T47D (cell line): ENCODE results near the gene TBX21.
"Not testable (repeated sequence)": the region's sequence is repeated elsewhere in the genome, so short reads cannot be mapped to it uniquely, and the experiment has no call there.

Source experiments
- DNase-seq, 2 experiments: peaks; one replicate each; pipeline versions ENCODE4 v3.0.0 to v3.0.0-alpha.2; 2011 to 2012; ENCODE audit warnings: low read depth in 1 of 2, low spot score in 1 of 2
- JUND ChIP-seq: IDR thresholded peaks from 2 replicates; pipeline ENCODE4 v1.6.1; 2012; ENCODE audit warnings: low read depth
- in situ Hi-C: cut with HindIII; loops from 2 replicates; pipeline ENCODE4 v1.10.0; 2016; ENCODE audit warnings: low sequenced_read_pairs, low pct_unique_long_range_greater_than_20kb

Gene TBX21

DNA sequence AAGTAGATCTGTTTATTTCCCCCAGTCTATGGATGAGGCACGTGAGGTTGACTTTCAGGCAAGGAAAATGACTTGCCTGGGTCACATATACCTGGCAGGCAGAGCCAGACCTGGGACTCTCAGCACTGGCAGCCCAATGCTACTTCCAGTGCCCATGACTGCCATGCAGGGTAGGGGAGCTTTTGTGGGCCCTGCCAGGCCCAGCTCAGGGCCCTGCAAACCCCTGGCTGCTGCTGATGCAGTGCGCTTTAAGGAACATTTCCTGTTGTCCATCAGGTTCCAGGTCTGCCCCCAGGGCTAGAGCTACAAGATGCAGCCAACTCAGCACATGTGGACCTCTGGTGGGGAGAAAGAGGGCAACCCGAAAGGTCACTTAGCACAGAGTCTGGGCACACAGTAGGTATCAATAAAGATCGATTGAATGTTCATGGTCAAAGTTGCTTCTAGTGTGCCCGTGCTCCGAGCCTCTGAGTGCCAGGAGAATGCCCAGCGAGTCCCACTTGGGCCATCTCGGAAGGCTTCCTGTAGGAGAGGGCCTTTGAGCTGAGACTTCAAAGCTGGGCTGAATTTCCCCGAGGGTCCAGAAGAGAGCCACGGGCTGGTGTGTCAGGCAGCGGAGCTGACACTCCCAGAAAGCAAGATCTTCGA is 513 bp upstream of the TBX21 start:
- in situ Hi-C loops: no loop called here
- DNase-seq: no peak
- no peak for TF ChIP-seq JUND

DNA sequence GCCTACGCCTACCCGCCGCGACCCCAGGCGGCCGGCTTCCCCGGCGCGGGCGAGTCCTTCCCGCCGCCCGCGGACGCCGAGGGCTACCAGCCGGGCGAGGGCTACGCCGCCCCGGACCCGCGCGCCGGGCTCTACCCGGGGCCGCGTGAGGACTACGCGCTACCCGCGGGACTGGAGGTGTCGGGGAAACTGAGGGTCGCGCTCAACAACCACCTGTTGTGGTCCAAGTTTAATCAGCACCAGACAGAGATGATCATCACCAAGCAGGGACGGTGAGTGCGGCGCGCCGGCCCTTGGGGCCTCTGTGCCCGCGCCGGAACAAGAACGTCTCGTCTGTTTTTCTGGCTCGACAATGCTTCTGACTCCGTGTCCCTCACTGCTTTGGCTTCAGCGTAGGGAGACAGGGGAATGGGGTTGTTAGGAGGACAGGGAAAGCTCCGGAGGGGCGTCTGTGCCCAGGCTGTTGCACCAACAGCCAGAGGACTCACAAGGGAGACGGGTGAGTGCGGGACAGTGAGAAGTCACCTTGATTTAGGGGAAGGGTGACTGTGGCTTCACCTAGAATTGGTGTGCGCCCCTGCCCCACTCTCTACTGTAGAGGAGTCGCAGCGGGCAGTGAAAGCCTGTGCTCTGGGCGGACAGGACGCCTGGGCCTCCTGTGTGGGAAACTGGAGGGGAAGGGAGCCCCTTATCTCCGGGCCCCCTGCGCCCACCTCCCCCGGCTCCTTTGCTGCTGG is 806 bp downstream of the TBX21 start:
- no peak for DNase-seq
- in situ Hi-C loops: no loop called here
- TF ChIP-seq JUND: no peak

DNA sequence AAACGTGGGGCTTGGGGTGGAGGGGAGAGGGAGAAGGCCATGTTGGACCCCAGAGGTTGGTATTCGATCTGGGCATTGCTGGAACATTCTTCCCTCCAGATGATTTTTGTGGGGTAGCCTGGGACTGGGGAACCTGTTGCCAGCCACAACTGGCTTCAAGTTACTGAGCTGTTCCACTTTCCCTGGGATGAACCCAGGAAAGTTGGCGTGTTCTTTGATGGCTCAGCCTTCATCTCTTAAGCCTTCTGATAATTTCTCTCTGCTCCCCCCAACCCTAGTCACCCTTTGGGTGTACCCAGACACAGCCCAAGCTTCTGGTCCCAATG is 2.1 kb downstream of the TBX21 start:
- TF ChIP-seq JUND: no peak
- DNase-seq: no peak
- in situ Hi-C loops: no loop called here

GRCh38 chr17:47735536-47736011 is 2.5 kb downstream of the TBX21 start:
- in situ Hi-C loops: no loop called here
- no peak for TF ChIP-seq JUND
- DNase-seq: no peak

DNA sequence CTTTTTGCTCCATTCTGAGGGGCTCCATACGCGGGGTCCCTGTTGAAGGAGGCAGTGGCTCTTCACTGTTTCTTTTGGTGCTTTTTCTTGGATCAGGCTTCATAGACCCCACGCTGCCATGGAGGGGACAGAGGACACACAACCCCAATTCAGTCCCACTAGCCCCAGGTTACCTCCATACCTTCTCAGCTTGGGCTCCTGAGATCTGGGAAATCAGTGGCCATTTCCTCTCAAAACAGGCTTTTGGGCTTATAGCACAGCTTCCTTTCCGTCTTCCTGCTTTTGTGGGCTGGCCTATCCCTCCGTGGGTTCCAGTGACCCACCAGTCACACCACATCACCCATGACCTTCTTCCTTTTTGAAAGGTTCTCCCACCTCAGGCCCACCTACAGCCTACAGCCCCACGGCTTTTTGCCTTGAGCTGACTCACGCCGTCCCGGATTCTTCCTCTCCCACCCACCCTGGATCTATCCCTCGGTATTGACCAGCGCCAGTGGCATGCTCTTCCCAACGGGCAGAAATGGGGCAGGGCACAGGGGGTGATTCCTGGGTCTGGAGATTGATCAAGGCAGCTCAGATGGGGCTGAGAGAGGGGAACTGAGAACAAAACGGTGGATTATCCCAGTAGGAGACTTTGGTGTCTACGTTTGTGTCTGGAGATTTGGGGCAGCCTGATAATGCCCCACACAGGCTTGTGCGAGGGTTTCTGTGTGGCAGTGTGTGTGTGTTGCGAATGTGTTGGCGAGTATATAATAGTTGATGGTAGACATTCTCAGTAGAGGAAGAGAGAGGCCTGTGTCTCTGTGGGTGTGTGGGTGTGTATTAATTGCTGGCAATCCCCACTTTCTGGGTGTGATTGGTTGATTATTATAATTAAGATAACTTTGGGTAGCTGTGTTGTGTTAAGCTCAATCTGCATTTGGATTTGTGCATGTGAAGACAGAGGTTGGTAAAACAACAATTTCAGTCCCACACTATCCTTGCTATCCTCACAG is 3.8 kb downstream of the TBX21 start:
- DNase-seq: no peak
- no peak for TF ChIP-seq JUND
- in situ Hi-C loops: no loop called here

DNA sequence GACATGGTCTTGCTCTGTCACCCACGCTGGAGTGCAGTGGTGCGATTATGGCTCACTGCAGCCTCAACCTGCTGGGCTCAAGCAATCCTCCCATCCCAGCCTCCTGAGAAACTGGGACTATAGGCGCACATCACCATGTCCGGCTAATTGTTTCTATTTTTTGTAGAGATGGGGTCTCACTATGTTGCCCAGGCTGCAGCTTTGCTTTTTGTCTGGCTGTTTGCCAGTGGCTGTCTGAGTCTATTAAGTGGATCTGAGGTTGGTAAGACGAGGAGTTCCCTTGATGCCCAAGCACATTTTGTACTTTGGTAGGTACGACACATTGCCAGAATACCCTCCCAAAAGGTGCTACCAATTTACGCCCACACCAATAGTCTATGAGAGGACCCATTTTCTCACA is 5.1 kb downstream of the TBX21 start:
- TF ChIP-seq JUND: no peak
- DNase-seq: no peak
- in situ Hi-C loops: no loop called here

DNA sequence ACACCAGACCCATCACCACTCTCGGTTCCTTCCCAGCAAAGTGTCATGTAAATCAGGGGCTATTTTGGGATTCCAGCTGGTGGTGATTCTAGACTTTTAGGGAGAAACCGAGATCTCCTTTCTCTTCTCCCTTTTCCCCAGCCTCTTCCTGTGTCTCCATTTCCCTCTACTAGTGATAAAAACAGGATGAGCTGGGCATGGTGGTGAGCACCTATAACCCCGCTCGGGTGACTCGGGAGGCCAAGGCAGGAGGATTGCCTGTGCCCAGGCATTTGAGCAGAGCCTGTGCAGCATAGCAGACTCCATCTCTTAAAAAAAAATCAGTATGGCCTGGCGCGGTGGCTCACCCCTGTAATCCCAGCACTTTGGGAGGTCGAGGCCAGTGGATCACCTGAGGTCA is 6.1 kb downstream of the TBX21 start:
- in situ Hi-C loops: no loop called here
- no peak for DNase-seq
- TF ChIP-seq JUND: no peak

DNA sequence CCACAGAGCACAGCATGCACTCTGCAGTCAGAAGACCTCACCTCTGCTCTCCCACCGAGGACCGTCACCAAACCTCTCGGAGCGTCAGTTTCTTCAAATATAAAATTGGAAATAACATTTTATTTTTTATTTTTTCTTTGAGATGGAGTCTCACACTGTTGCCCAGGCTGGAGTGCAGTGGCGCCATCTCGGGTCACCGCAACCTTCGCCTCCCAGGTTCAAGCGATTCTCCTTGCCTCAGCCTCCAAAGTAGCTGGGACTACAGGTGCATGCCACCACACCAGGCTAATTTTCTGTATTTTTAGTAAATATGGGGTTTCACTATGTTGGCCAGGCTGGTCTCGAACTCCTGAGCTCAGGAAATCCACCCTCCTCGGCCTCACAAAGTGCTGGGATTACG is 6.9 kb downstream of the TBX21 start:
- in situ Hi-C loops: not testable (repeated sequence)

DNA sequence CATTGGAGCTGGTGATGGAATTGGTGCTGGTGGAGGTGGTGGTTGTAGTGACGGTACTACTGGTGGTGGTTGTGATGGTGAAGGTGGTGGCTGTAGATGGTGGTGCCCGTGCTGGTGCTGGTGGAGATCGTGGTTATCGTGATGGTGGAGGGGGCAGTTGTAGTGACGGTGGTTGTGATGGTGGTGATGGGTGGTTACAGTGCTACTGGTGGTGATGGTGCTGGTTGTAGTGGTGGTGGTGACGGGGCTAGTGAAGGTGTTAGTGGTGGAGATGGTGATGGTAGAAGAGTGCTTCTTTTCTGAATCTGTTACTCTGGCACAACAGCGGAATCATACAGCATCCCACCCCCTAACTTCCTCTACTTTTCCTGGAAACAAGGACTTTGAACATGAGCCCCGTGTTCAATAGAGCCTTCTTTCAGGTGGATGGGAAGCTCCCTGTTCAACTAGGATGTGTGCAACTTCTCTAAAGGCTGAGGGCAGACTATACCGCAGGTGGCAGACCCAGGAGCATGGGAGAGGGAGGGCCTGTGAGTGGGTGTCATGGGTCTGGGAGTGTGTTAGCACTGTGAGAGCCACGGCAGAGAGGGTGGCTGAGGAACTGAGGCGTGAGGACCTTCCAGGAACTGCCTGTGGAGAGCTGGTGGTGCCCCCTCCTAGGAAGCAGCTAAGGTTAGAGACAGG is 8.2 kb downstream of the TBX21 start:
- no peak for DNase-seq
- in situ Hi-C loops: no loop called here
- no peak for TF ChIP-seq JUND

More for the DNA sequence above, 6.9 kb downstream of the TBX21 start:
- not testable (repeated sequence) for DNase-seq

DNA sequence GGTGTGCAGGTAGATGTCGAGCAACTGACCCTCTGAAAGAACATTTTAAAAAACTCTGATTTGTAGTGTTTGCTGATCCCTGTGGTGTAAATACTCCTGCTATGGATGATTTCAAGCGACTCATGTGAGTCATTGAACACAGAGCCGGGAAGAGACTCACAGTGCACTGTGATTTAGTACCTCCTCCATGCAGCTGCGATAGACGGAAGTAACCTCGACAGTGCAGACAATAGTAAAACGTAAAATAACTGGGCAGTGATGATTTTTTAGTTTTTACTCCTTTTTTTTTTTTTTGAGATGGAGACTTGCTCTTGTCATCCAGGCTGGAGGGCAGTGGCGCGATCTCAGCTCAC is 8.7 kb downstream of the TBX21 start:
- no peak for DNase-seq
- no peak for TF ChIP-seq JUND
- in situ Hi-C loops: no loop called here

- TF ChIP-seq JUND: no peak
- DNase-seq: no peak
- in situ Hi-C loops: no loop called here
Observed at GRCh38 chr17:47742319-47743181, 9.5 kb downstream of the TBX21 start.
